Measurements from ENCODE around the gene DHRS1. TPM values are rescaled to one million over a fixed set of nuclear protein-coding genes. Genes with fewer than 3 reads are reported as not detected.

Gene DHRS1
- total RNA-seq, 1 donor from 2014 or later = 29.3 TPM

GRCh38 chr14:24285351-24285750, 14.2 kb downstream of the DHRS1 start:
- DNase-seq (ENCODE audit: low spot score) = peak; percentile 52
- no peak for TF ChIP-seq CTCF (IDR thresholded peaks at IDR 0.05)
- Mint-ChIP-seq H3K36me3 (ENCODE audit: low read depth) (peaks cover 1% of the 10 kb centered on the region), H3K4me1 (ENCODE audit: low read depth) (peaks cover 8% of the 10 kb centered on the region), H3K27ac (ENCODE audit: unreplicated experiment) (peak overlapping the region; percentile 49), H3K27me3 (ENCODE audit: low read depth) (no peaks in the 10 kb centered on the region), H3K4me3 (ENCODE audit: unreplicated experiment) (no peak overlapping the region), H3K9me3 (ENCODE audit: low read depth) (no peaks in the 10 kb centered on the region)

GRCh38 chr14:24284501-24285035, 15.0 kb downstream of the DHRS1 start:
- H3K36me3 Mint-ChIP-seq (ENCODE audit: low read depth) = no peaks in the 10 kb centered on the region
- H3K27ac Mint-ChIP-seq (ENCODE audit: unreplicated experiment) = no peak overlapping the region
- no peaks in the 10 kb centered on the region for H3K9me3 Mint-ChIP-seq (ENCODE audit: low read depth)
- no peak for TF ChIP-seq CTCF (IDR thresholded peaks at IDR 0.05)
- peak; percentile 73 for DNase-seq (ENCODE audit: low spot score)
- no peaks in the 10 kb centered on the region for H3K27me3 Mint-ChIP-seq (ENCODE audit: low read depth)
- peaks cover 8% of the 10 kb centered on the region for H3K4me1 Mint-ChIP-seq (ENCODE audit: low read depth)
- no peak overlapping the region for H3K4me3 Mint-ChIP-seq (ENCODE audit: unreplicated experiment)

- H3K27me3 Mint-ChIP-seq (ENCODE audit: low read depth) = no peaks in the 10 kb centered on the region
- no peak overlapping the region for H3K27ac Mint-ChIP-seq (ENCODE audit: unreplicated experiment)
- no peak overlapping the region for H3K4me3 Mint-ChIP-seq (ENCODE audit: unreplicated experiment)
- no peaks in the 10 kb centered on the region for H3K36me3 Mint-ChIP-seq (ENCODE audit: low read depth)
- no peak for TF ChIP-seq CTCF (IDR thresholded peaks at IDR 0.05)
- no peaks in the 10 kb centered on the region for H3K9me3 Mint-ChIP-seq (ENCODE audit: low read depth)
- peaks cover 8% of the 10 kb centered on the region for H3K4me1 Mint-ChIP-seq (ENCODE audit: low read depth)
- peak; percentile 59 for DNase-seq (ENCODE audit: low spot score)
Observed at GRCh38 chr14:24283796-24284460, 15.7 kb downstream of the DHRS1 start.

GRCh38 chr14:24282736-24283135, 16.8 kb downstream of the DHRS1 start:
- peaks cover 8% of the 10 kb centered on the region for H3K4me1 Mint-ChIP-seq (ENCODE audit: low read depth)
- no peak overlapping the region for H3K27ac Mint-ChIP-seq (ENCODE audit: unreplicated experiment)
- no peak for TF ChIP-seq CTCF (IDR thresholded peaks at IDR 0.05)
- no peaks in the 10 kb centered on the region for H3K36me3 Mint-ChIP-seq (ENCODE audit: low read depth)
- no peaks in the 10 kb centered on the region for H3K27me3 Mint-ChIP-seq (ENCODE audit: low read depth)
- peak; percentile 51 for DNase-seq (ENCODE audit: low spot score)
- no peaks in the 10 kb centered on the region for H3K9me3 Mint-ChIP-seq (ENCODE audit: low read depth)
- no peak overlapping the region for H3K4me3 Mint-ChIP-seq (ENCODE audit: unreplicated experiment)

- no peaks in the 10 kb centered on the region for H3K36me3 Mint-ChIP-seq (ENCODE audit: low read depth)
- H3K27ac Mint-ChIP-seq (ENCODE audit: unreplicated experiment) = no peak overlapping the region
- peaks cover 8% of the 10 kb centered on the region for H3K4me1 Mint-ChIP-seq (ENCODE audit: low read depth)
- H3K9me3 Mint-ChIP-seq (ENCODE audit: low read depth) = no peaks in the 10 kb centered on the region
- TF ChIP-seq CTCF (IDR thresholded peaks at IDR 0.05) = no peak
- peak; percentile 10 for DNase-seq (ENCODE audit: low spot score)
- no peak overlapping the region for H3K4me3 Mint-ChIP-seq (ENCODE audit: unreplicated experiment)
- H3K27me3 Mint-ChIP-seq (ENCODE audit: low read depth) = no peaks in the 10 kb centered on the region
Observed at GRCh38 chr14:24281636-24282035, 17.9 kb downstream of the DHRS1 start.

Data from chondrocyte (in vitro differentiated cells).